ENCODE data around the gene OR6C3. TPM values are rescaled to one million over a fixed set of nuclear protein-coding genes. Genes with fewer than 3 reads are reported as not detected.
"Not testable (repeated sequence)": the region's sequence is repeated elsewhere in the genome, so short reads cannot be mapped to it uniquely, and the experiment has no call there.

Gene OR6C3
- total and polyA plus RNA-seq, 12 donors, result not detected

DNA sequence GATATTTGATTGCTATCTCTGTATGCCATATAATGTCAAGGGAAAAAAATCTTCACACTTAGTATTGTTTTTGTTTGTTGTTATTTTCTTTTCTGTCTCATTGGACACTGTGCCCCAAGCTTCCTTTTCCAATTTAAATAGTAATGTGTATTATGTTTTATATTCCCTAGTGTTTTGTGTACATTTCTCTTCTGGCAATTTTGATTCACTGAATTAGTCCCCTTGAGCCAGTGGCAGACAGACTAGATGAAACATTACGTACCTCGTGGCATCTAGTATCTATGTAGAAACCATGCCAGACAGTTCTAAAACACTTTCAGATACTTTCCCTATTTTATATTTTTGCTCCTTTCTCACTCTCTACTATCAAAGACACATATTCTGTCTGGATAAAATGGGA lies 16.5 kb upstream of the OR6C3 start, which contains the start of gene OR6C1:
Gene OR6C1, plus strand, starts transcription at position 301 of the 400 bp plus-strand sequence. CDS start 6,257 bp downstream, outside the sequence.
- TF ChIP-seq, protein P1, sequence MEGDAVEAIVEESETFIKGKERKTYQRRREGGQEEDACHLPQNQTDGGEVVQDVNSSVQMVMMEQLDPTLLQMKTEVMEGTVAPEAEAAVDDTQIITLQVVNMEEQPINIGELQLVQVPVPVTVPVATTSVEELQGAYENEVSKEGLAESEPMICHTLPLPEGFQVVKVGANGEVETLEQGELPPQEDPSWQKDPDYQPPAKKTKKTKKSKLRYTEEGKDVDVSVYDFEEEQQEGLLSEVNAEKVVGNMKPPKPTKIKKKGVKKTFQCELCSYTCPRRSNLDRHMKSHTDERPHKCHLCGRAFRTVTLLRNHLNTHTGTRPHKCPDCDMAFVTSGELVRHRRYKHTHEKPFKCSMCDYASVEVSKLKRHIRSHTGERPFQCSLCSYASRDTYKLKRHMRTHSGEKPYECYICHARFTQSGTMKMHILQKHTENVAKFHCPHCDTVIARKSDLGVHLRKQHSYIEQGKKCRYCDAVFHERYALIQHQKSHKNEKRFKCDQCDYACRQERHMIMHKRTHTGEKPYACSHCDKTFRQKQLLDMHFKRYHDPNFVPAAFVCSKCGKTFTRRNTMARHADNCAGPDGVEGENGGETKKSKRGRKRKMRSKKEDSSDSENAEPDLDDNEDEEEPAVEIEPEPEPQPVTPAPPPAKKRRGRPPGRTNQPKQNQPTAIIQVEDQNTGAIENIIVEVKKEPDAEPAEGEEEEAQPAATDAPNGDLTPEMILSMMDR (IDR thresholded peaks at IDR 0.05), result no peak
- 82 to 89% methylated on average over 2 of the region's 2 CpGs for WGBS, 2 donors
- Histone ChIP-seq H3K36me3 (no peaks in the 10 kb centered on the region), H3K9me3 (no peaks in the 10 kb centered on the region), H3K27me3 (no peaks in the 10 kb centered on the region), H3K4me3 (no peak within 1 kb of the TSS), H3K27ac (no peak within 1 kb of the TSS), H3K4me1 (no peaks in the 10 kb centered on the region)
- DNase-seq (no peak), ATAC-seq (no peak)
- intact Hi-C loops (cut with DNase I), result no loop called here

DNA sequence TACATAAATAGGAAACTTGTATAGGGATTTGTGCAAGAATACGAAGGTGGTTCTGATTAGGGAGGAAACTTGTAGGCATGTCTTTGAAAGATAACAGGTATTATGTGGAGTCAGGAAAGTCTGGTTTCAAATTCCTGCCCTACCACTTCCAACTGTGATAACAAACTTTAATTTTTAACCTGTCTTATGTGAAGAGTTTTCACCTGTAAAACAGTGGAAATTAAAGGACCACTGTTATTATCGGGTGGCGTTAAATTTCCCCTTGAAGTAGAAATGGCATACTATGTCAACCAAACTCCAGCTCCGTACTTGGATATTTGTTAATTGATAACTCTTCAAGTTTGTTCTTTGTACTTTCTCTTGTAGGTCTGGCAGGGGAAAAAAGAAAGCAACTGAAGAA lies 10.3 kb upstream of the OR6C3 start:
- intact Hi-C loops (cut with DNase I), result no loop called here
- no peaks in the 10 kb centered on the region for H3K27me3 ChIP-seq
- peaks cover 0 to 5% (median 0%) of the 10 kb centered on the region in 11 donors for H3K9me3 ChIP-seq
- TF ChIP-seq, protein P1 (IDR thresholded peaks at IDR 0.05), result no peak
- WGBS, 2 donors, result 77 to 79% methylated on average over 4 of the region's 4 CpGs
- no peak overlapping the region for H3K4me3 ChIP-seq
- no peaks in the 10 kb centered on the region for H3K36me3 ChIP-seq
- no peak overlapping the region for H3K27ac ChIP-seq
- ATAC-seq (no peak), DNase-seq (no peak)
- no peaks in the 10 kb centered on the region for H3K4me1 ChIP-seq

DNA sequence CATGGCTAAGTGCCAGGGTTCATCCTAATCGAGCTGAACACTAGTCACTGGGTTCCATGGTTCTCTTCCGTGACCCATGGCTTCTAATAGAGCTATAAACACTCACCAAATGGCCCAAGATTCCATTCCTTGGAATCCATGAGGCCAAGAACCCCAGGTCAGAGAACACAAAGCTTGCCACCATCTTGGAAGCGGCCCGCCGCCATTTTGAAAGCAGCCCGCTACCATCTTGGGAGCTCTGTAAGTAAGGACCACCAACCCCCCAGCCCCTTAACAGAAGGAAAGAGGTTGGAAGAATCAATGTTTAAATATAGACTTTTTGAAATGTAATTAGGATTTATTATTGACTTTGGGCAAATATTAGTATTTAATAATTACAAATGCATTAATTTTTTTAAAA lies 4.7 kb upstream of the OR6C3 start:
- H3K27ac ChIP-seq; ATAC-seq; H3K4me3 ChIP-seq; H3K9me3 ChIP-seq; intact Hi-C loops (cut with DNase I); H3K36me3 ChIP-seq; H3K27me3 ChIP-seq; DNase-seq; H3K4me1 ChIP-seq: not testable (repeated sequence)
- 94 to 96% methylated on average over 6 of the region's 6 CpGs for WGBS, 2 donors

- Histone ChIP-seq H3K4me3 (no peak overlapping the region), H3K27me3 (no peaks in the 10 kb centered on the region), H3K36me3 (no peaks in the 10 kb centered on the region), H3K9me3 (peaks cover 0 to 4% (median 0%) of the 10 kb centered on the region in 11 donors), H3K4me1 (no peaks in the 10 kb centered on the region), H3K27ac (no peak overlapping the region)
- no peak for ATAC-seq
- TF ChIP-seq, protein P1 (IDR thresholded peaks at IDR 0.05), result no peak
- no peak for DNase-seq
- 85 to 86% methylated on average over 10 of the region's 10 CpGs for WGBS, 2 donors
- intact Hi-C loops (cut with DNase I), result no loop called here
Measured at GRCh38 chr12:55336002-55336401, 5.5 kb downstream of the OR6C3 start.

- DNase-seq; intact Hi-C loops (cut with DNase I); H3K4me3 ChIP-seq; H3K9me3 ChIP-seq; H3K36me3 ChIP-seq; H3K27ac ChIP-seq; ATAC-seq; H3K27me3 ChIP-seq; H3K4me1 ChIP-seq: not testable (repeated sequence)
- 58 to 63% methylated on average over 4 of the region's 4 CpGs for WGBS, 2 donors
Measured at GRCh38 chr12:55355338-55355737, 24.8 kb downstream of the OR6C3 start.
